GM18519 (cell line): Measurements from ENCODE around the gene RPL41.

Experiments
- ATAC-seq: cut with Tn5 transposase; IDR thresholded peaks from one replicate; pipeline ENCODE4 v1.9.1; 2021; ENCODE audit warnings: mild to moderate bottlenecking, moderate library complexity; ENCODE audit not compliant: unreplicated experiment, low FRiP score

Gene RPL41

DNA sequence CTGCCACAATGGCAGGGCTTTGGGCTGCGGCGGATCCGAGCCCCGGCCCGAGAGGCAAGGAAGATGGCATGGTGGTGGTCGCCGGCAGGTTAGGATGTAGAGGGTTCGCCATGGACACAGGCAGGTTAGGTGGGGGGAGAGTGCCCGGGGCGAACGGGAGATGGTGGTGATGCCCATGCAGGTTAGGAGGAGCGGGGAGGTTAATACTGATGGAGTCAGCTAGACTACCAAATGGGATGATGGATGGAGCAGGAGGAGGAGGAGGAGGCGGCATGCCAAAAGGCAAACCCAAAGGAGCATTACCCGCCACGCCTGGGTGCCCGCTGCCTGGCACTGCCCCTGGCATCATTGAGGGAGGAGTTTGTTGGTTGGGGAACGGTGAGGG, 47.9 kb downstream of the RPL41 start:
- no peak for ATAC-seq

DNA sequence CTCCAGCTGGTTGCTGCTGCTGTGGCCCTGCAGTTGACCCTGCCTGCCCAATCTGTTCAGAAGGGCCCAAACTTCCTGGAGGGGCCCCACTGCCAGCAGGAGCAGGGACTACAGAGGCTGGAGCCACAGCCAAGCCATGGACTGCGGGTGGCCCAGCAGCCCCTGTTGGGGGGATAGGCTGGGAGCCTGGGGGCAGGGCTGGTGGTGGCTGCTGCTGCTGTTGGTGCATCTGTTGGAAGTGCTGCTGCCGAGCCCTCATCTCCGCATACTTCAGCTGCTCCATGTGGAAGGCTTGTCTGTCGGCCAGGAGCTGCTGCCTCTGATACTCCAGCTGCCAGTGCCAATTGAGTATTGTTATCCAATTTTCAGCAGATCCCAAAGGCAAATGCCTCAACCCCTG, 48.9 kb downstream of the RPL41 start:
- ATAC-seq = no peak
